HepG2 (cell line): Measurements from ENCODE around the gene RCE1. TPM values are rescaled to one million over a fixed set of nuclear protein-coding genes. Genes with fewer than 3 reads are reported as not detected.

Experiments used
- AHR ChIP-seq: IDR thresholded peaks from 2 replicates; pipeline ENCODE4 v1.6.1; 2018; ENCODE audit warnings: missing genetic modification reagents, missing compliant biosample characterization
- BCL6 ChIP-seq: IDR thresholded peaks from 2 replicates; pipeline ENCODE4 v1.6.1; 2016; ENCODE audit warnings: missing genetic modification reagents, missing compliant biosample characterization
- HNRNPL ChIP-seq: fragments of 200-400 bp; formaldehyde crosslinking; IDR thresholded peaks from 2 replicates; pipeline ENCODE4 v1.6.1; 2017; ENCODE audit warnings: mild to moderate bottlenecking, low read depth, low read length
- KDM5A ChIP-seq: fragments of 200-600 bp; sonication (generic); IDR thresholded peaks from 2 replicates; pipeline ENCODE4 v1.7.0; 2018; ENCODE audit warnings: antibody characterized with exemption, mild to moderate bottlenecking, low read length, borderline replicate concordance
- MTF1 ChIP-seq: sonication (generic); formaldehyde crosslinking; IDR thresholded peaks from 2 replicates; pipeline ENCODE4 v1.5.0; 2020; ENCODE audit warnings: missing genetic modification reagents
- MXI1 ChIP-seq: IDR thresholded peaks from 3 replicates; pipeline ENCODE4 v1.6.1; 2012; ENCODE audit warnings: low read depth, low read length, inconsistent platforms, borderline replicate concordance
- NR2F6 ChIP-seq, 2 experiments: IDR thresholded peaks; 2 replicates each; pipeline ENCODE4 v1.6.1; 2016; ENCODE audit warnings: antibody characterized with exemption in 1 of 2, mild to moderate bottlenecking in 1 of 2
- PCBP1 ChIP-seq: fragments of 200-400 bp; formaldehyde crosslinking; IDR thresholded peaks from 2 replicates; pipeline ENCODE4 v1.6.1; 2017; ENCODE audit warnings: mild to moderate bottlenecking, low read depth, low read length, borderline replicate concordance
- RAD51 ChIP-seq: fragments of 450-650 bp; IDR thresholded peaks from 2 replicates; pipeline ENCODE4 v1.6.1; 2016; ENCODE audit warnings: borderline replicate concordance
- RELA ChIP-seq: sonication (generic); formaldehyde crosslinking; IDR thresholded peaks from 2 replicates; pipeline ENCODE4 v1.4.0; 2020; ENCODE audit warnings: missing genetic modification reagents
- SP5 ChIP-seq: IDR thresholded peaks from 2 replicates; pipeline ENCODE4 v1.6.1; 2016; ENCODE audit warnings: low read depth, borderline replicate concordance
- XRCC5 ChIP-seq: fragments of 200-400 bp; formaldehyde crosslinking; optimal IDR thresholded peaks from 2 replicates; pipeline ENCODE3; 2017; ENCODE audit warnings: mild to moderate bottlenecking, low read length
- ZBTB38 ChIP-seq: sonication (generic); formaldehyde crosslinking; IDR thresholded peaks from 2 replicates; pipeline ENCODE4 v1.5.1; 2020; ENCODE audit warnings: mild to moderate bottlenecking, missing genetic modification reagents
- ZBTB7B ChIP-seq: sonication (generic); formaldehyde crosslinking; IDR thresholded peaks from 2 replicates; pipeline ENCODE4 v1.4.0; 2020; ENCODE audit warnings: missing genetic modification reagents
- ZNF317 ChIP-seq: sonication (generic); formaldehyde crosslinking; IDR thresholded peaks from 2 replicates; pipeline ENCODE4 v1.5.0; 2020; ENCODE audit warnings: mild to moderate bottlenecking, missing genetic modification reagents
- ZNF460 ChIP-seq: sonication (generic); formaldehyde crosslinking; IDR thresholded peaks from 2 replicates; pipeline ENCODE4 v1.5.1; 2020; ENCODE audit warnings: missing genetic modification reagents, mild to moderate bottlenecking, borderline replicate concordance
- ZNF557 ChIP-seq: sonication (generic); formaldehyde crosslinking; IDR thresholded peaks from 2 replicates; pipeline ENCODE4 v1.4.0; 2020; ENCODE audit warnings: missing genetic modification reagents
- polyA plus RNA-seq, 8 experiments: library from polyadenylated mRNA; depleted of rRNA in 3 of 8; stranded (reverse) in 7 of 8; unstranded in 1 of 8; fragments of >200 nt; fragmentation: Illumina TruSeq in 4 of 8; extraction: Trizol in 4 of 8; gene quantifications; 2 replicates each; pipeline versions ENCODE4 v1.2.1 to v1.2.3, GENCODE V29; 2011 to 2016; ENCODE audit warnings: low read depth in 4 of 8, missing spikeins in 1 of 8, mixed read lengths in 1 of 8; ENCODE audit not compliant: insufficient read depth in 1 of 8
- total RNA-seq, 5 experiments: library from RNA; depleted of rRNA; stranded (reverse); fragments of >200 nt; fragmentation: Illumina TruSeq; extraction: Trizol; gene quantifications; 2 replicates each; pipeline ENCODE4 v1.2.3, GENCODE V29; 2016; ENCODE audit warnings: low read depth in 1 of 5
- TF ChIP-seq, protein P1 (sequence below): IDR thresholded peaks from 2 replicates; pipeline ENCODE4 v1.6.1; 2012; ENCODE audit warnings: inconsistent platforms
- TF ChIP-seq, protein P2 (sequence below): IDR thresholded peaks from 2 replicates; pipeline ENCODE4 v1.6.1; 2016; ENCODE audit warnings: missing genetic modification reagents, missing compliant biosample characterization
- TF ChIP-seq, protein P3 (sequence below): IDR thresholded peaks from 2 replicates; pipeline ENCODE4 v1.6.1; 2016; ENCODE audit warnings: low read depth, borderline replicate concordance
- TF ChIP-seq, protein P4 (sequence below): sonication (generic); formaldehyde crosslinking; IDR thresholded peaks from 2 replicates; pipeline ENCODE4 v1.4.0; 2020; ENCODE audit warnings: mild to moderate bottlenecking, missing genetic modification reagents, borderline replicate concordance
- TF ChIP-seq, protein P5 (sequence below): sonication (generic); formaldehyde crosslinking; IDR thresholded peaks from 2 replicates; pipeline ENCODE4 v1.4.0; 2020; ENCODE audit warnings: mild to moderate bottlenecking, missing genetic modification reagents

Gene RCE1
- total and polyA plus RNA-seq, 2 of the 13 experiments (the other 11 are each of a cell fraction or from before 2014, with no cell fraction given), result 22.2 to 22.4 TPM

DNA sequence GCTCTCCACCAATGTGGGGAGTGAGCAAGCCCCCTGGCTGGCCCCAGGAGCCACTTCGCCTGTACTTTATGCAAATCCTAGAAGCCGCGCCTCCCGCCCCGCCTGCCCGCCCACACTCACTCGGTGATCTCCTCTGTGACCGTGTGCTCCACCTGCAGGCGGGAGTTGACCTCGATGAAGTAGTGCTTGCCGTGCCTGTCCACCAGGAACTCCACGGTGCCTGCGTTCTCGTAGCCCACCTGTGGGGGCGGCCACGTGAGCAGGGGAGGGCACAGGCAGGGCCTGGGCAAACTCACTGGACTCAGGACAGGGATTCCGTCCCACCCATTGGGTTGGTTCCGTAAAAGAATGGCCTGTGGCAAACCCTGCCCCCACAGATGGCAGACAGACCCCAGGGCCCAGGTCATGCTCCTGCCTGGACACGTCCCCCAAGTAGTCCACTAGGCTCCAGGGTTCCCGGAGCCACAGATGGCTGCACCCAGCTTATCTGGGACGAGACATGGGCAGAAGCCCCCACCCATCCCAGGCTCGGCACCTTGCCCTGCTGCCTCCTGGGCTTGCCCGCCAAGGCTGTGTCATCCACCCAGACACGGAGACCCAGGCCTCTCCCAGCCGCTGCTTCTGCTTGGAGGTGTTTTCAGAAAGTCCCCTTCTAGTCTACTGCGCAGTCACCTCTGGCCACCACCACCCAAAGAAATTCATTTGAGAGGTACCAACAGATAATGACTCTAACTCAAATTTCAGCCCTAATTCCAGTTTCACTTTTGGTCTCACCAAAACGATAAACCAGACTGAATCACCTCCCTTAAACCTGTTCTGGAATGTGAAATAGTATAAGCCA lies 25.7 kb downstream of the RCE1 start (continued):
- no peak for TF ChIP-seq RELA
- peak; percentile 23; the same call in 1 of the 3 replicates for TF ChIP-seq MXI1
- TF ChIP-seq, protein P1, sequence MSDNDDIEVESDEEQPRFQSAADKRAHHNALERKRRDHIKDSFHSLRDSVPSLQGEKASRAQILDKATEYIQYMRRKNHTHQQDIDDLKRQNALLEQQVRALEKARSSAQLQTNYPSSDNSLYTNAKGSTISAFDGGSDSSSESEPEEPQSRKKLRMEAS, result peak; percentile 44; the same call in 1 of the 2 replicates
- TF ChIP-seq ZNF317 (CRISPR knock-in tag), result no peak
- no peak for TF ChIP-seq ZNF460
- TF ChIP-seq ZBTB7B (CRISPR knock-in tag), result peak; percentile 60; the same call in 1 of the 2 replicates
- TF ChIP-seq, protein P2, sequence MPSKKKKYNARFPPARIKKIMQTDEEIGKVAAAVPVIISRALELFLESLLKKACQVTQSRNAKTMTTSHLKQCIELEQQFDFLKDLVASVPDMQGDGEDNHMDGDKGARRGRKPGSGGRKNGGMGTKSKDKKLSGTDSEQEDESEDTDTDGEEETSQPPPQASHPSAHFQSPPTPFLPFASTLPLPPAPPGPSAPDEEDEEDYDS (CRISPR knock-in tag), result 0 out of 2 replicates have a peak, but pooled peaks have one; percentile 21
- TF ChIP-seq MTF1 (CRISPR knock-in tag), result no peak
- TF ChIP-seq XRCC5, result peak; percentile 86
- peak; percentile 40; the same call in 1 of the 2 replicates for TF ChIP-seq SP5 (CRISPR knock-in tag)
- no peak for TF ChIP-seq ZNF557 (CRISPR knock-in tag)
- TF ChIP-seq KDM5A, result no peak
- TF ChIP-seq RAD51, result no peak
- TF ChIP-seq BCL6 (CRISPR knock-in tag), result 0 out of 2 replicates have a peak, but pooled peaks have one; percentile 15
- TF ChIP-seq, protein P3, sequence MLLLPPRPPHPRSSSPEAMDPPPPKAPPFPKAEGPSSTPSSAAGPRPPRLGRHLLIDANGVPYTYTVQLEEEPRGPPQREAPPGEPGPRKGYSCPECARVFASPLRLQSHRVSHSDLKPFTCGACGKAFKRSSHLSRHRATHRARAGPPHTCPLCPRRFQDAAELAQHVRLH (CRISPR knock-in tag), result 0 out of 2 replicates have a peak, but pooled peaks have one; percentile 29
- peak; percentile 82 for TF ChIP-seq ZBTB38 (CRISPR knock-in tag)
- no peak for TF ChIP-seq NR2F6 (IDR thresholded peaks at IDR 0.05)
- TF ChIP-seq NR2F6 (CRISPR knock-in tag; IDR thresholded peaks at IDR 0.05), result 0 out of 2 replicates have a peak, but pooled peaks have one; percentile 31
- TF ChIP-seq AHR (CRISPR knock-in tag), result no peak
- TF ChIP-seq PCBP1, result 0 out of 2 replicates have a peak, but pooled peaks have one; percentile 37
- TF ChIP-seq, protein P4, sequence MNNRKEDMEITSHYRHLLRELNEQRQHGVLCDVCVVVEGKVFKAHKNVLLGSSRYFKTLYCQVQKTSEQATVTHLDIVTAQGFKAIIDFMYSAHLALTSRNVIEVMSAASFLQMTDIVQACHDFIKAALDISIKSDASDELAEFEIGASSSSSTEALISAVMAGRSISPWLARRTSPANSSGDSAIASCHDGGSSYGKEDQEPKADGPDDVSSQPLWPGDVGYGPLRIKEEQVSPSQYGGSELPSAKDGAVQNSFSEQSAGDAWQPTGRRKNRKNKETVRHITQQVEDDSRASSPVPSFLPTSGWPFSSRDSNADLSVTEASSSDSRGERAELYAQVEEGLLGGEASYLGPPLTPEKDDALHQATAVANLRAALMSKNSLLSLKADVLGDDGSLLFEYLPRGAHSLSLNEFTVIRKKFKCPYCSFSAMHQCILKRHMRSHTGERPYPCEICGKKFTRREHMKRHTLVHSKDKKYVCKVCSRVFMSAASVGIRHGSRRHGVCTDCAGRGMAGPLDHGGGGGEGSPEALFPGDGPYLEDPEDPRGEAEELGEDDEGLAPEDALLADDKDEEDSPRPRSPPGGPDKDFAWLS, result no peak
- 0 out of 2 replicates have a peak, but pooled peaks have one; percentile 59 for TF ChIP-seq HNRNPL
- TF ChIP-seq, protein P5, sequence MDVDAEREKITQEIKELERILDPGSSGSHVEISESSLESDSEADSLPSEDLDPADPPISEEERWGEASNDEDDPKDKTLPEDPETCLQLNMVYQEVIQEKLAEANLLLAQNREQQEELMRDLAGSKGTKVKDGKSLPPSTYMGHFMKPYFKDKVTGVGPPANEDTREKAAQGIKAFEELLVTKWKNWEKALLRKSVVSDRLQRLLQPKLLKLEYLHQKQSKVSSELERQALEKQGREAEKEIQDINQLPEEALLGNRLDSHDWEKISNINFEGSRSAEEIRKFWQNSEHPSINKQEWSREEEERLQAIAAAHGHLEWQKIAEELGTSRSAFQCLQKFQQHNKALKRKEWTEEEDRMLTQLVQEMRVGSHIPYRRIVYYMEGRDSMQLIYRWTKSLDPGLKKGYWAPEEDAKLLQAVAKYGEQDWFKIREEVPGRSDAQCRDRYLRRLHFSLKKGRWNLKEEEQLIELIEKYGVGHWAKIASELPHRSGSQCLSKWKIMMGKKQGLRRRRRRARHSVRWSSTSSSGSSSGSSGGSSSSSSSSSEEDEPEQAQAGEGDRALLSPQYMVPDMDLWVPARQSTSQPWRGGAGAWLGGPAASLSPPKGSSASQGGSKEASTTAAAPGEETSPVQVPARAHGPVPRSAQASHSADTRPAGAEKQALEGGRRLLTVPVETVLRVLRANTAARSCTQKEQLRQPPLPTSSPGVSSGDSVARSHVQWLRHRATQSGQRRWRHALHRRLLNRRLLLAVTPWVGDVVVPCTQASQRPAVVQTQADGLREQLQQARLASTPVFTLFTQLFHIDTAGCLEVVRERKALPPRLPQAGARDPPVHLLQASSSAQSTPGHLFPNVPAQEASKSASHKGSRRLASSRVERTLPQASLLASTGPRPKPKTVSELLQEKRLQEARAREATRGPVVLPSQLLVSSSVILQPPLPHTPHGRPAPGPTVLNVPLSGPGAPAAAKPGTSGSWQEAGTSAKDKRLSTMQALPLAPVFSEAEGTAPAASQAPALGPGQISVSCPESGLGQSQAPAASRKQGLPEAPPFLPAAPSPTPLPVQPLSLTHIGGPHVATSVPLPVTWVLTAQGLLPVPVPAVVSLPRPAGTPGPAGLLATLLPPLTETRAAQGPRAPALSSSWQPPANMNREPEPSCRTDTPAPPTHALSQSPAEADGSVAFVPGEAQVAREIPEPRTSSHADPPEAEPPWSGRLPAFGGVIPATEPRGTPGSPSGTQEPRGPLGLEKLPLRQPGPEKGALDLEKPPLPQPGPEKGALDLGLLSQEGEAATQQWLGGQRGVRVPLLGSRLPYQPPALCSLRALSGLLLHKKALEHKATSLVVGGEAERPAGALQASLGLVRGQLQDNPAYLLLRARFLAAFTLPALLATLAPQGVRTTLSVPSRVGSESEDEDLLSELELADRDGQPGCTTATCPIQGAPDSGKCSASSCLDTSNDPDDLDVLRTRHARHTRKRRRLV (CRISPR knock-in tag), result peak; percentile 66; the same call in 1 of the 2 replicates
